Prostate gland (tissue), 2 donors: ENCODE measurements around the gene CFAP61.

Source experiments
- POLR2A ChIP-seq: fragments of 450-650 bp; IDR thresholded peaks from one replicate; pipeline ENCODE4 v1.6.1; 2016; ENCODE audit warnings: antibody characterized with exemption, mild to moderate bottlenecking
- POLR2AphosphoS5 ChIP-seq: sonication (generic); formaldehyde crosslinking; IDR thresholded peaks from one replicate; pipeline ENCODE4 v1.6.1; 2017; ENCODE audit warnings: antibody characterized with exemption
- TF ChIP-seq, protein P1 (sequence below), 4 experiments: fragments of 200-600 bp in 2 of 4; fragments of 450-650 bp in 2 of 4; sonication (generic) in 2 of 4; IDR thresholded peaks; 1 replicate in 3 of 4; 2 replicates in 1 of 4; pipeline ENCODE4 v1.5.1; 2016 to 2019; ENCODE audit warnings: antibody characterized with exemption in 4 of 4, mild to moderate bottlenecking in 2 of 4, moderate library complexity in 2 of 4

DNA sequence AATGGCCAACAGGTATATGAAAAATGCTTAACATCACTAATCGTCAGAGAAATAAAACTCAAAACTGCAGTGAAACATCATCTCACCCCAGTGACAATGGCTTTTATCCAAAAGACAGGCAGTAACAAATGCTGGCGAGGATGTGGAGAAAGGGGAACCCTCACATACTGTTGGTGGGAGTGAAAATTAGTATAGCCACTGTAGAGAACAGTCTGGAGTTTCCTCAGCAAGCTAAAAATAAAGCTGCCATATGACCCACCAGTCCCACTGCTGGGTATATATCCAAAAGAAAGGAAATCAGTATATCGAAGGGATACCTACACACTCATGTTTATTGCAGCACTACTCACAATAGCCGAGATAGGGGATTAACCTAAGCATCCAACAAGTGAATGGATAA lies 292.1 kb downstream of the CFAP61 start:
- TF ChIP-seq, protein P1, sequence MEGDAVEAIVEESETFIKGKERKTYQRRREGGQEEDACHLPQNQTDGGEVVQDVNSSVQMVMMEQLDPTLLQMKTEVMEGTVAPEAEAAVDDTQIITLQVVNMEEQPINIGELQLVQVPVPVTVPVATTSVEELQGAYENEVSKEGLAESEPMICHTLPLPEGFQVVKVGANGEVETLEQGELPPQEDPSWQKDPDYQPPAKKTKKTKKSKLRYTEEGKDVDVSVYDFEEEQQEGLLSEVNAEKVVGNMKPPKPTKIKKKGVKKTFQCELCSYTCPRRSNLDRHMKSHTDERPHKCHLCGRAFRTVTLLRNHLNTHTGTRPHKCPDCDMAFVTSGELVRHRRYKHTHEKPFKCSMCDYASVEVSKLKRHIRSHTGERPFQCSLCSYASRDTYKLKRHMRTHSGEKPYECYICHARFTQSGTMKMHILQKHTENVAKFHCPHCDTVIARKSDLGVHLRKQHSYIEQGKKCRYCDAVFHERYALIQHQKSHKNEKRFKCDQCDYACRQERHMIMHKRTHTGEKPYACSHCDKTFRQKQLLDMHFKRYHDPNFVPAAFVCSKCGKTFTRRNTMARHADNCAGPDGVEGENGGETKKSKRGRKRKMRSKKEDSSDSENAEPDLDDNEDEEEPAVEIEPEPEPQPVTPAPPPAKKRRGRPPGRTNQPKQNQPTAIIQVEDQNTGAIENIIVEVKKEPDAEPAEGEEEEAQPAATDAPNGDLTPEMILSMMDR (IDR thresholded peaks at IDR 0.05): no peak
- TF ChIP-seq POLR2AphosphoS5 (no peak), POLR2A (no peak)
